Neural crest cell (in vitro differentiated cells): Measurements from ENCODE around the gene DCUN1D2. TPM values are rescaled to one million over a fixed set of nuclear protein-coding genes. Genes with fewer than 3 reads are reported as not detected.
"Not testable (repeated sequence)": the region's sequence is repeated elsewhere in the genome, so short reads cannot be mapped to it uniquely, and the experiment has no call there.

Source experiments
- DNase-seq: peaks from one replicate; pipeline ENCODE4 v3.0.0; 2021; ENCODE audit warnings: low read depth, mixed read lengths, low spot score
- H3K27ac Mint-ChIP-seq: one replicate; pipeline ENCODE4 v1.8.0; 2021; ENCODE audit warnings: mild to moderate bottlenecking, mixed read lengths; ENCODE audit not compliant: unreplicated experiment
- H3K27me3 Mint-ChIP-seq: 2 replicates; pipeline ENCODE4 v1.8.0; 2021; ENCODE audit warnings: low read depth, mild to moderate bottlenecking, mixed read lengths
- H3K36me3 Mint-ChIP-seq: 2 replicates; pipeline ENCODE4 v1.8.0; 2021; ENCODE audit warnings: low read depth, mild to moderate bottlenecking, mixed read lengths
- H3K4me1 Mint-ChIP-seq: 2 replicates; pipeline ENCODE4 v1.8.0; 2021; ENCODE audit warnings: mixed read lengths
- H3K4me3 Mint-ChIP-seq: one replicate; pipeline ENCODE4 v1.8.0; 2021; ENCODE audit warnings: mild to moderate bottlenecking, mixed read lengths
- H3K9me3 Mint-ChIP-seq: 2 replicates; pipeline ENCODE4 v1.8.0; 2021; ENCODE audit warnings: mixed read lengths
- total RNA-seq: library from RNA; stranded (reverse); gene quantifications from 2 replicates; pipeline ENCODE4 v1.2.1, GENCODE V29; 2021
- TF ChIP-seq, protein P1 (sequence below): fragments of 200-600 bp; sonication (generic); conservative IDR thresholded peaks from 2 replicates; pipeline ENCODE4 v1.5.0; 2021; ENCODE audit warnings: antibody characterized with exemption, mild to moderate bottlenecking

The DCUN1D2 gene
- total RNA-seq, 1 donor from 2014 or later: 32.1 TPM

GRCh38 chr13:113472355-113473025, 18.0 kb downstream of the DCUN1D2 start:
- Mint-ChIP-seq H3K4me3 (no peak overlapping the region), H3K4me1 (peaks cover 13% of the 10 kb centered on the region), H3K9me3 (no peaks in the 10 kb centered on the region), H3K27me3 (no peaks in the 10 kb centered on the region), H3K36me3 (peaks cover 45% of the 10 kb centered on the region), H3K27ac (no peak overlapping the region)
- DNase-seq: no peak
- TF ChIP-seq, protein P1, sequence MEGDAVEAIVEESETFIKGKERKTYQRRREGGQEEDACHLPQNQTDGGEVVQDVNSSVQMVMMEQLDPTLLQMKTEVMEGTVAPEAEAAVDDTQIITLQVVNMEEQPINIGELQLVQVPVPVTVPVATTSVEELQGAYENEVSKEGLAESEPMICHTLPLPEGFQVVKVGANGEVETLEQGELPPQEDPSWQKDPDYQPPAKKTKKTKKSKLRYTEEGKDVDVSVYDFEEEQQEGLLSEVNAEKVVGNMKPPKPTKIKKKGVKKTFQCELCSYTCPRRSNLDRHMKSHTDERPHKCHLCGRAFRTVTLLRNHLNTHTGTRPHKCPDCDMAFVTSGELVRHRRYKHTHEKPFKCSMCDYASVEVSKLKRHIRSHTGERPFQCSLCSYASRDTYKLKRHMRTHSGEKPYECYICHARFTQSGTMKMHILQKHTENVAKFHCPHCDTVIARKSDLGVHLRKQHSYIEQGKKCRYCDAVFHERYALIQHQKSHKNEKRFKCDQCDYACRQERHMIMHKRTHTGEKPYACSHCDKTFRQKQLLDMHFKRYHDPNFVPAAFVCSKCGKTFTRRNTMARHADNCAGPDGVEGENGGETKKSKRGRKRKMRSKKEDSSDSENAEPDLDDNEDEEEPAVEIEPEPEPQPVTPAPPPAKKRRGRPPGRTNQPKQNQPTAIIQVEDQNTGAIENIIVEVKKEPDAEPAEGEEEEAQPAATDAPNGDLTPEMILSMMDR: no peak

GRCh38 chr13:113471844-113472243, 18.7 kb downstream of the DCUN1D2 start:
- H3K4me1 Mint-ChIP-seq: peaks cover 13% of the 10 kb centered on the region
- no peak overlapping the region for H3K27ac Mint-ChIP-seq
- peaks cover 44% of the 10 kb centered on the region for H3K36me3 Mint-ChIP-seq
- H3K27me3 Mint-ChIP-seq: no peaks in the 10 kb centered on the region
- TF ChIP-seq, protein P1: no peak
- no peak overlapping the region for H3K4me3 Mint-ChIP-seq
- DNase-seq: no peak
- H3K9me3 Mint-ChIP-seq: no peaks in the 10 kb centered on the region

GRCh38 chr13:113470635-113471163, 19.8 kb downstream of the DCUN1D2 start:
- H3K36me3 Mint-ChIP-seq: peaks cover 37% of the 10 kb centered on the region
- not testable (repeated sequence) for H3K27me3 Mint-ChIP-seq, H3K9me3 Mint-ChIP-seq, H3K27ac Mint-ChIP-seq, H3K4me3 Mint-ChIP-seq, DNase-seq
- H3K4me1 Mint-ChIP-seq: peaks cover 13% of the 10 kb centered on the region

DNA sequence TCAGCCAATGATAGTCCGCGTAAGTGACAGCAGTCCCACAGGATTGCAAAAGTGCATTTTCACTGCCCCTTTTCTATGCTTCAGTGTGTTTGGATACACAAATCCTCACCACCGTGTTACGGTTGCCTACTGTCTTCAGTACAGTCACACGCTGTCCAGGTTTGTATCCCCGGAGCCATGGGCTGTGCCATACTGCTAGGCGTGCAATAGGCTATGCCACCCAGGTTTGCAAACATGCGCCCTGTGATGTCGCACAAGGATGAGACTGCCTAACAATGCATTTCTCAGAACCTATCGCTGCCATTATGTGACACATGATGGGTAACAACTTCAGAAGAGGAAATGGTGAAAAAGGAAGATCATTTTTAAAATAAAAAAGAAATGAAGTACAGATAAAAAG, 20.4 kb downstream of the DCUN1D2 start:
- Mint-ChIP-seq H3K4me1 (peaks cover 13% of the 10 kb centered on the region), H3K36me3 (peaks cover 34% of the 10 kb centered on the region), H3K27me3 (no peaks in the 10 kb centered on the region), H3K4me3 (no peak overlapping the region), H3K27ac (no peak overlapping the region), H3K9me3 (no peaks in the 10 kb centered on the region)
- TF ChIP-seq, protein P1: no peak
- DNase-seq: no peak

DNA sequence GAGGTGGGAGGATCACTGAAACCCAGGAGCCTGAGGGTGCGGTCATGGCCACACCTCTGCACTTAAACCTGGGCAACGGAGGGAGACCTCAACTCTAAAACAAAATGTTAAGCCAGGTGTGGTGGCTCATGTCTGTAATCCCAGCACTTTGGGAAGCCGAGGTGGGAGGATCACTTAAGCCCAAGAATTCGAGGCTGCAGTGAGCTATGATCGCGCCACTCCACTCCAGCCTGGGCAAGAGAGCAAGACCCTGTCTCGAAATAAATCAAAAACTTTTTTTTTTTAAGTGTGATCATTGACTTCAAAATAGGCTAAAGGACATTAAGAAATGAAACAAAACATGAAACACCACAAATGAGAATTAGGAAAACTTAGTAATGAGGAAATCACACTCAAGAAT, 20.9 kb downstream of the DCUN1D2 start:
- Mint-ChIP-seq H3K9me3 (no peaks in the 10 kb centered on the region), H3K27ac (no peak overlapping the region)
- no peak for DNase-seq

More for the DNA sequence above, 20.9 kb downstream of the DCUN1D2 start:
- H3K4me3 Mint-ChIP-seq: no peak overlapping the region
- peaks cover 13% of the 10 kb centered on the region for H3K4me1 Mint-ChIP-seq
- TF ChIP-seq, protein P1: no peak
- no peaks in the 10 kb centered on the region for H3K27me3 Mint-ChIP-seq
- peaks cover 30% of the 10 kb centered on the region for H3K36me3 Mint-ChIP-seq
